GM21825 (cell line): ENCODE measurements around the gene NDUFV2.
"Not testable (repeated sequence)": the region's sequence is repeated elsewhere in the genome, so short reads cannot be mapped to it uniquely, and the experiment has no call there.

Experiments used
- ATAC-seq: cut with Tn5 transposase; IDR thresholded peaks from one replicate; pipeline ENCODE4 v1.9.1; 2021; ENCODE audit warnings: mild to moderate bottlenecking, moderate library complexity; ENCODE audit not compliant: unreplicated experiment

Gene NDUFV2

GRCh38 chr18:9090578-9090977 lies 11.9 kb upstream of the NDUFV2 start:
- ATAC-seq, result no peak

GRCh38 chr18:9091066-9091476 lies 11.4 kb upstream of the NDUFV2 start:
- ATAC-seq, result no peak

- no peak for ATAC-seq
These were observed 9.8 kb upstream of the NDUFV2 start for GRCh38 chr18:9092665-9093064.

- ATAC-seq, result not testable (repeated sequence)
These were observed 9.4 kb upstream of the NDUFV2 start for GRCh38 chr18:9093109-9093508.

- no peak for ATAC-seq
These were observed 7.9 kb upstream of the NDUFV2 start for GRCh38 chr18:9094307-9095226.

GRCh38 chr18:9095297-9096006 lies 7.0 kb upstream of the NDUFV2 start:
- ATAC-seq, result peak; percentile 85

GRCh38 chr18:9096007-9096371 lies 6.5 kb upstream of the NDUFV2 start:
- no peak for ATAC-seq

GRCh38 chr18:9096685-9097084 lies 5.8 kb upstream of the NDUFV2 start:
- ATAC-seq, result no peak

- ATAC-seq, result no peak
These were observed 5.2 kb upstream of the NDUFV2 start for GRCh38 chr18:9097349-9097748.

- ATAC-seq, result no peak
These were observed 1.7 kb upstream of the NDUFV2 start for GRCh38 chr18:9100796-9101195.

- ATAC-seq, result no peak
These were observed 580 bp upstream of the NDUFV2 start for GRCh38 chr18:9101730-9102507.

GRCh38 chr18:9103376-9103873 lies 926 bp downstream of the NDUFV2 start:
- no peak for ATAC-seq

GRCh38 chr18:9104244-9104901 lies 1.9 kb downstream of the NDUFV2 start:
- ATAC-seq, result no peak

- no peak for ATAC-seq
These were observed 2.9 kb downstream of the NDUFV2 start for GRCh38 chr18:9105420-9105819.

- ATAC-seq, result no peak
These were observed 3.6 kb downstream of the NDUFV2 start for GRCh38 chr18:9106094-9106493.

- no peak for ATAC-seq
These were observed 4.5 kb downstream of the NDUFV2 start for GRCh38 chr18:9106800-9107584.

- no peak for ATAC-seq
These were observed 6.4 kb downstream of the NDUFV2 start for GRCh38 chr18:9108911-9109310.

GRCh38 chr18:9109523-9109922 lies 7.0 kb downstream of the NDUFV2 start:
- no peak for ATAC-seq

GRCh38 chr18:9113468-9114149 lies 11.1 kb downstream of the NDUFV2 start:
- no peak for ATAC-seq
